CMK (cell line): ENCODE data around the gene GCNT3.

ENCODE experiments used
- DNase-seq: peaks from one replicate; pipeline ENCODE4 v3.0.0-alpha.2; 2010; ENCODE audit warnings: low read depth

GCNT3 gene, protein sequence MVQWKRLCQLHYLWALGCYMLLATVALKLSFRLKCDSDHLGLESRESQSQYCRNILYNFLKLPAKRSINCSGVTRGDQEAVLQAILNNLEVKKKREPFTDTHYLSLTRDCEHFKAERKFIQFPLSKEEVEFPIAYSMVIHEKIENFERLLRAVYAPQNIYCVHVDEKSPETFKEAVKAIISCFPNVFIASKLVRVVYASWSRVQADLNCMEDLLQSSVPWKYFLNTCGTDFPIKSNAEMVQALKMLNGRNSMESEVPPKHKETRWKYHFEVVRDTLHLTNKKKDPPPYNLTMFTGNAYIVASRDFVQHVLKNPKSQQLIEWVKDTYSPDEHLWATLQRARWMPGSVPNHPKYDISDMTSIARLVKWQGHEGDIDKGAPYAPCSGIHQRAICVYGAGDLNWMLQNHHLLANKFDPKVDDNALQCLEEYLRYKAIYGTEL

DNA sequence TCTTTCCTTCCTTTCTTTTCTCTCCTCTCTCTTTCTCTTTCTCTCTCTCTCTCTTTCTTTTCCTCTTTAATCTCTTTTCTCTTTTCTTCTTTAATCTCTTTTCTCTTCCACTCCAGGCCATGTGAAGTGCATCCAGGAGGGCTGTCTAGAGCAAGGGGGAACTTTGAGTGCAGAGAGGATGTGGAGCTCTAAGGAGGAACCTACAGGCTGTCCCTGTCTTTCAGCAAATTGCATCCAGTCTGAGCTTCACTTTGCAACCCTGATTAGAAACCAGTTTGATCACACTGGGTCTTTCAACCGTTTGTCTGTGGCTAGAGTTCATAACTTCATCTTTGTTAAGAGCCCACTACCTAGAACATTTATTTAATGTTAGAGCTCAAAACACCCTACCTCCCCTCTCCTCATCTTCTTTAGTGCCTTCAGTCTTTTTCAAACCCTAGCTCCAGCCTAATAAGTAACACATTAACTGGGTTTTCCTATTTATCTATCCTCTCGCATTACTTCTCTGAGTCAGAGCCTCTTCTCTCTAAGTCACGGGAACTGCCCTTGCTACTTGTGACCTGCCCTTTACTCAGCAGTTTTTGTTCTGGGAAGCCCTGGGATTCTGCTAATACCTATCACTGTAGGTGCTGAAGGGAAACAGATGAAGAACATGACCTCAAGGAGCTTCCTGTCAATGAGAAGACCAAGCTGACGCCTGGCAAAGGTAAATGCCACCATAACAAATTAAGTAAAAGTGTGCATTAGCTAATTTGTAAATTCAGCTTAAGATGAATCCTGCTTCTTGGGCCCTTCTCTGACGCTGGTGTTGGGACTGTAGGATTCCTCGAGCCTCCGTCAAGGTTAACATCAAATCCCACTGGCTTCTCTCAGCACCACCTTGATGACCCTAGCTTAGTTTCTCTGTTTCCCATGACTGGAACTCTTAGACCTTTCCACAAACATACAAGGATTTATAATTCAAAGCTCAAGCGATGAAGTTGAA lies at the start of gene GCNT3:
GCNT3 (plus strand) TSS at position 508 of the 985 bp plus-strand sequence. CDS start 6,456 bp downstream, outside the sequence.
- no peak for DNase-seq

DNA sequence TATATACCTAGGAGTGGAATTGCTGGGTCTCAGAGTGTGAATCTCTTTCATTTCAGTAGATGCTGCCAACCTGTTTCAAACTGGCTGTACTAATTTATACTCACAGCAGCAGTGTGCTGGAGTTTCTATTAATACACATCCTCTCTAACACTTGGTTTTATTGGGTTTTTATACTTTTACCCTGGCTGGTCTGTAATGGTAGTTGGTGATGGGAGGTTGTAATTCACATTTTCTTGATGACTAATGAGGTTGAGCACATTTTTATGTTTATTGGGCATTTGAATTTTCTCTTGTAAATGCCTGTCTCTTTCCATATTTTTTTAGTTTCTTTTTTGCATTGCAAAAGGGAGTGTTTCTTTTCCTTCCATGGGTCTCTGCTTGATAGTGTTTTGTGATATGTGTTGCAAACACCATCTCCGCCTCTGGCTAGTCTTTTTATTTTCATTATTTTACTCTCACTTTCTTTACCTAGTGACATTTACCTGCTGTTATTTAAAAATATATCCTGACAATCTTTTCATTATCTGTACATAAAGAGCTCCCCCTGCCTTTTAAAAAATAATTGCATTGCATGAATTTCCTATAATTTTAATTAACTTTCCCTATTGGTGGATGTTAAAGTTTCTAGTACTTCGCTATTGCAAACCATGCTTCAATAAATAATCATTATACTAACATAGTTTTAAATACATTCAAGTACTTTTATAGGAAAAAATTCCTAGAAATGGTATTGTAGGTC lies 49.0 kb upstream of the GCNT3 start:
- no peak for DNase-seq

DNA sequence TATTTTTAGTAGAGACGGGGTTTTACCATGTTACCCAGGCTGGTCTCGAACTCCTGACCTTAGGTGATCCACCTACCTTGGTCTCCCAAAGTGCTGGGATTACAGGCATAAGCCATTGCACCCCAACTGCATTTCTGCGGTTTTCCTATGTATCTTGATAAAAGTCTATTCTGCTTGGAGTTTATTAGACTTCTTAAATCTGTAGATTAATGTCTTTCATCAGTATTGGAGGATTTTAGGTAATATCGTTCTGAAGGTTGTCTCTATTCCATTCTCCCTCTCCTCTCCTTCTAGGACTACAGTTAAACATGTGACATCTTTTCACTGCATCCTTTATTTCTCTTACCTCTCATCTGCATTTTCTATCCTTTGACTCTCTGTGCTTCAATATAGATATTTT lies 46.3 kb upstream of the GCNT3 start:
- no peak for DNase-seq

DNA sequence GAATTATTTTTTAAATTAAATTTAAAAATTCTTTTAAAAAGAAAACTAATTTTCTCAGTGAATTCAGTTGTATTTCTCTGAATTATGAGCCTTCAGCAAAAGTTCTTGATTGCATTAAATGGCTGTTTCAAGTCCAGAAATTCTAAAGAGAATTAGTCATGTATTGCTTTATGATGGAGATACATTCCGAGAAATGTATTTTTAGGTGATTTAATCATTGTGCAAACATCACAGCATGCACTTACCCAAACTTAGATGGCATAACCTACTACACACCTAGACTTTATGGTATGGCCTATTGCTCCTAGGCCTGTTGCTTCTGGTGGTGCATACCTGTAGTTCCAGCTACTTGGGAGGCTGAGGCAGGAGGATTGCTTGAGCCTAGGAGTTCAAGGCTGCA lies 44.3 kb upstream of the GCNT3 start:
- no peak for DNase-seq

DNA sequence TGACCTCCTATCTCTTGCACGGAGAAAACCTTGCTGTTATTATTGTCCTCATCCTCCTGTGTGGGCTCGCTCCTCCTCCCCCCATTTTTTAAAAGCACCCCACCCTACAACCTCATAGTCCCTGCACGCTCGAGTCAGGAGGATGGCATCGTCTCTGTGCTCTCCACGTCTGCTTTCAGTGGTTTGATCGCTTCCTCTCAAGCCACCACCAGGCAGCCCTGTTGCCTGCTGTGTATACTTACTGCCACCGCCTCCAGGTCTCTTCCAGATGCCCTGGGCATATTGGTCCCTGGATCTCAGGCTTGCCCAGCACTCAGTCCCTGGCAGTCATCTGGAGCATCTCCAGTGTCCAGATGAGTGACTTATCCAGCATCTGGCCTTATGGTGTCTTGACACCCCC lies 42.1 kb upstream of the GCNT3 start:
- DNase-seq, result no peak

DNA sequence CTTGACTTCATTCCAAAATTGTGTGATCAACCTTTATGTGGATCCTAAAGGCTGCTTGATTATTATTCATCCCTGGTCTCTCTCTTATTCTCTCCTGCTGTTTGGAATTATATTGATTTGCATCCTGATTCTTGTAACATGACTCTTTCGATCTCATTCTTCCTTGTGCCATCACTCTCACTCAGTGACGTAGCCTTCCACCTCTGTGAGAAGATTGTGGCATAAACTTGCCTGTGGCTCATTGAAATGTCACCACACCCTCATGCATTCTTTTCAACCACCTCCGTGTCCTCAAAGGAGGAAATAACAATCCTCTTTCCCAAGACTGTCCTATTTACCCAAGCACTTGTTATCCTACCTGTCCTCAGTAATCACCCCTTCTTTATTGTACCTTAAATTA lies 41.3 kb upstream of the GCNT3 start:
- no peak for DNase-seq

DNA sequence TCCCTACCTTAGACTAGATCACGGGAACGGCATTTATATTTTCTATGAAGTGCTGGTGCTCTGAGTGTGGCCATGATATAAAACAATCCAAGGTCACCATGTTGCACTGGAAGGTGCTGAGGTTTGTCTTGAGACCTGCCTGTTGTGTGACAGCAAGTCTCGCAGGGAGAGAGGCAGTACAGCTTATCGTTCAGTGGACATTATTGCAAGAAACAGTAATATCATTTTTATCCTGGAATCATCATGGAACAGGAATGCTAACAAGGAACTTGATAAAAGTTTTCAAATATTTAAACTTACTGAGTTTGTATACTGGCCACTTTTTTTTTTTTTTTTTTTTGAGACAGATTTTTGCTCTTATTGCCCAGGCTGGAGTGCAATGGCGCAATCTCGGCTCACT lies 40.0 kb upstream of the GCNT3 start:
- no peak for DNase-seq

DNA sequence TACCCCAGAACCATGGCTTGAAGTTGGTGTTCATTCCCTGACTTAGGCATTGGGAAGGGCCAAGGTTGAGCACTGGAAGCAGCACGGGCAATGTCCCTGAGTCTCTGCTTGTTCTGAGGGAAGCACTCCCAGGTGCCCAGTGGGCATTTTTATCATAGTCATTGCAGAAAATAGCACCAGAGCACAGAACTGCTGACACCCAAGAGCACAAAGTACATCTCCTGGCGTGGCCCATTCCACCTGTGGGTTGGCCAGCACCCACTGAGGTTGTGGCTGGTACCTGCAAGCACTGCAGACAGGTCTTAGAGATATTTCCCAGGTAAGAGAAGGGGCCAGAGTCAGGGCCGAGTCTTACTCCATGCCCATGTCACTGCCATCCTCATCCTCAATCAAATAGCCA lies 28.5 kb upstream of the GCNT3 start:
- no peak for DNase-seq

DNA sequence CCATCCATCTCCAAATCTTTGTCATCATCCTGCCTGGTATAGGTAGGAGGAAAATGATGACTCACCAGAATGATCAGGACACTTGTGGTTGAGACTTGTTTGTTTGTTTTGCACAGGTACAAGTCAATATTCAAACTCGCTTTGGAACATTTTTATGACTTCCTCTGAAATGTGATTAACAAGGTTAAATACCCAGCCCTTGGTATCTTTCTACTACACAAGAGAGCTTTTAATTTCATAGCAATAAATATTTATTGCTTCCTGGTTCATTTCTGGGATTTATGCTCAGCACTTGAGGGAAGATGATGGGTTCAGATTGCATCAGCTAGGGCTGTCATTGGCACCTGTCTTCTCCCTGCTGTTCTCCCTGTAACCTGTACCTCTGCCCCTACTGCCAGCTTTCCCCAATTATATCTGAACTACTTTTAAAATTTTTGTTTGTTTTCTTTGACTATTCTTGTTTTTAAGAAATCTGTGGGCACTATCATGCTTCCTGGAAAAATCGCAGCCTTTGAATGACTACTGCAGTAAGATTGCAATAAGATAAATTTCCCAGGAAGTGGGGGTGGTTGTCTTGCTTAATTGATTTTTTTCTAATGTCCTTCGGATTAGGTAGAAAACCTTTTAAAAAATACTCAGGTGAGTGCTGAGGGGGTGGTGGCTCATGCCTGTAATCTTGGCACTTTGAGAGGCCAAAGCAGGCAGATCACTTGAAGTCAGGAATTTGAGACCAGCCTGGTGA lies 24.3 kb upstream of the GCNT3 start:
- no peak for DNase-seq

DNA sequence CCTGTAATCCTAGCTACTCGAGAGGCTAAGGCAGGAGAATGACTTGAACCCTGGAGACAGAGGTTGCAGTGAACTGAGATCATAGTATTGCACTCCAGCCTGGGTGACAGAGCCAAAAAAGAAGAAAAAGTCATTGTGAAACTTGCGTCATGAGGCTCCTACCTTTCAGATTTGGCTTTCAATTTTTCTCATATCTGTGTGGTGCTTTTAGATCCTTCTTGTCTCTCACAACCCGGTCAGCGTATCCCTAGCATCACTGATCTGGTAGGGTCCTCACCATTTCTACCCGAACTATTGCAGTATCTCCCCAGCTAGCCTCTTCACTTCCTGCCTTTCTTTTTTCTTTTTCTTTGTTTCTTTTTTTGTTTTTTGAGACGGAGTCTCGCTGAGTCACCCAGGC lies 21.6 kb upstream of the GCNT3 start:
- DNase-seq, result no peak

DNA sequence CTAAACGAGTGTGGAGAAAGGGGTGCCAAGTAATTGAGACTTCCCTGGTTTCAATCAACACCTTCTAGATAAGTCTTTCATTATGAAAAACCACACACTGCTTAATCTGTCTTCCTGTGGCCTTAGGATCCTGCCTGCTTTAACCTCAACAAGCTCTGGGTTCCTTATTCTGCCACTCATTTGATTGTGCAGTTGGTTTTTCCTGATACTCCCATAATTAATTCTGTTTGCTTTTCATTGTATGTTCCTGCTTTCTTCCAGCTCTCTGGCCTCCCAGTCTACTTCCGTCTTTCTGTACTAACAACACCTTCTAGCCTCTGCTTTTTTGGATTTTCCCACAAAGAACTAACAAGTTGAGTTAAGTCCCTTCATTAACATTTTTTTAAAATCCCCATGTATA lies 20.2 kb upstream of the GCNT3 start:
- DNase-seq, result no peak

DNA sequence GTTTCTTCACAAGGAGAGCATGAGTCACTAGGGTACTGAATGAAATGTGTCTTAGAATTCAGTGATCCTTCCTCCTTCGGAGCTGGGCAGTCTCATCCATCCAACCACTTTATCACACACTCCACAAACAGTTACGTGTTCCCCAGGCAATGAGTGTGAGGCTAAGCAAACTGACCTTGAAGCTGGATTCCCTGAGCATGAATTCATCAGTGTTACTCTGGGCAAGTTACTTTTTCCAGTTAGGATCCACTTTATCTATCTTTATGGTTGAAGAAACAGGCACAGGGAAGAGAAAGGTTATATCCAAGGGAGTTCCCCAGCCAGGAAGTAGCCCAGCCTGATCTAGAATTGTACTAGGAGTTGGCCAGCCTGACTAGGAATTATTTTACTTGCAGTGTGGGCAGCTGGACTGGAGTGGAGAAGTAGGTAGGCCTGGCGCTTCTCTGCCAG lies 17.1 kb upstream of the GCNT3 start:
- DNase-seq, result no peak

DNA sequence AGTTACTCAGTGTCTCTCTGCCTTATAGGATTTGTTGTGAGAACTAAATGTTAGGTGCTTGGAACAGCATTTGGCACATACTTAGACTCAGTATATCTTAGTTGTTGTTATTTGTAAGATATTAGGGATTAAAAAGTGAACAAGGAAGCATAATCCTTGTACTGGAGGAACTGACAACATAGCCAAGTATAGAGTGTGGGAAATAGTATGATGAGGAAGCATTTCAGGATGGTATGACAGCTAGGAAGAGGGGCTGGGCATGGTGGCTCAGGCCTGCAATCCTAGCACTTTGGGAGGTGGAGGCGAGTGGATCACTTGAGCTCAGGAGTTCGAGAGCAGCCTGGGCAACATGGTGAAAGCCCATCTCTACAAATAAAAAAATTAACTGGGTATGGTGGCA lies 16.6 kb upstream of the GCNT3 start:
- no peak for DNase-seq

DNA sequence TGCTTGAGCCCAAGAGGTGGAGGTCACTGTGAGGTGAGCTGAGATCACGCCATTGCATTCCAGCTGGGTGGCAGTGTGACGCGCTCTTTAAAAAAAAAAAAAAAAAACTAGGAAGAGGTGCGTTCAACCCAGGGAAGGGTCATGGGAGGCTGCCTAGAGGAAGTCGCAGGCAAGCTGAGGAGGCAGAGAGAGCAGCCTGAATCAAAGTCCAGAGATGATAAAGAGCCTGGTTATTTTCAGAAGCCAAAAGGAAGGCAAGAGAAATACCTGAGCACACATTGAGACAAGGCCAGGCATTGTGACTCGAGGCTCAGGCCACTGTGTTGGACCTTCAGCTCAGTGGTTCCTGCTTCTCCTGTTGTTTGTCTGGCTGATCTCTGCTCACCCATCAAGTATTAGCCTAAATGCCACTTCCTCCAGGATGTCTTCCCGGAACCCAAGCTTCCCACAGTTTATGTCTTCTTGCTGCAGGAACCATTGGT lies 16.1 kb upstream of the GCNT3 start:
- no peak for DNase-seq

DNA sequence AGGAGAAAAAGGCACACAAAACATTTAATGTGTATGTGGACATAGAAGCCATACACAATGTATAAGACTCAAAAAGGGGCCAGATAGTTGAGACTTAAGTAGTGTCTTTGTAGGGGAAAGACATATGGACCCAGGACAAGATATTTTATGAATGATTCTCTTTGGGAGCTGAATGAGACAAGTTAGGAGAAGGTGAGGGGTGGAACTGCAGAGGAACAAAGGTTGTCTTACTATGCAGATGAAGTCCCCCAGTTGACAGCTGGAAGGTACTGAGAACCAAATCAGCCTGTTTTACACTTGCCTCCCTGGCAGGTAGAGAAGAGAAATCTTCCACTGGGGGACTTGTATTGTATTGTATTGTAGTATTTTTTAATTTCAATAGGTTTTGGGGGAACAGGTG lies 14.9 kb upstream of the GCNT3 start:
- DNase-seq, result no peak

DNA sequence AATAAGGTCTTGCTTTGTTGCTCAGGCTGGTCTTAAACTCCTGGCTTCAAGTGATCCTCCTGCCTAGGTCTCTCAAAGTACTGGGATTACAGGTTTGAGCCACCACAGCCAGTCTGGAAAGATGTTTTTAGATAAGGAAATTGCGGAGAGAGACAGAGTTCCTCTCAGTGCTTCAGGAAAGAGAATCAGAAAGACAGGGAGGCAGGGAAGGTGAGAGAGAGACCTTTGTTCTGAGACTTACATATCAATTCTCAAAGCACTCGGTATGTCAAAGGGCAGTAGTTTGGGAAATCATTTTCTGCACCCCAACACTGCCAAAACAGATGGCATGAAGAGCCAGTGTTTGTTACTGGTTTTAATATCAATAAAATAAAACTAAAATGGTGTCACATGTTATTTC lies 13.1 kb upstream of the GCNT3 start:
- DNase-seq, result no peak

DNA sequence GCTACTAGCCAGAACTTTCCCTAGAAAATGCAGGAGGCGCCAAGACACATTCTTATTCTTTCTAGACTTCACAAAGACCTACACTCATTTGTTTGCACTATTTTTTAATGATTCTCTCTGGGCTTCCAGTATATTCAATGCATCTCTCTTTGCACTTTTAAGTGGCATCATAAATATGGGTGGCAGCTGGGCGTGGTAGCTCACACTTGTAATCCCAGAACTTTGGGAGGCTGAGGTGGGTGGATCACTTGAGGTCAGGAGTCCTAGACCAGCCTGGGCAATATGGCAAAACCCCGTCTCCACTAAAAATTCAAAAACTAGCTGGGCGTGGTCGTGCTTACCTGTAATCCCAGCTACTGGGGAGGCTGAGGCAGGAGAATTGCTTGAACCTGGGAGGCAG lies 5.6 kb upstream of the GCNT3 start:
- no peak for DNase-seq

DNA sequence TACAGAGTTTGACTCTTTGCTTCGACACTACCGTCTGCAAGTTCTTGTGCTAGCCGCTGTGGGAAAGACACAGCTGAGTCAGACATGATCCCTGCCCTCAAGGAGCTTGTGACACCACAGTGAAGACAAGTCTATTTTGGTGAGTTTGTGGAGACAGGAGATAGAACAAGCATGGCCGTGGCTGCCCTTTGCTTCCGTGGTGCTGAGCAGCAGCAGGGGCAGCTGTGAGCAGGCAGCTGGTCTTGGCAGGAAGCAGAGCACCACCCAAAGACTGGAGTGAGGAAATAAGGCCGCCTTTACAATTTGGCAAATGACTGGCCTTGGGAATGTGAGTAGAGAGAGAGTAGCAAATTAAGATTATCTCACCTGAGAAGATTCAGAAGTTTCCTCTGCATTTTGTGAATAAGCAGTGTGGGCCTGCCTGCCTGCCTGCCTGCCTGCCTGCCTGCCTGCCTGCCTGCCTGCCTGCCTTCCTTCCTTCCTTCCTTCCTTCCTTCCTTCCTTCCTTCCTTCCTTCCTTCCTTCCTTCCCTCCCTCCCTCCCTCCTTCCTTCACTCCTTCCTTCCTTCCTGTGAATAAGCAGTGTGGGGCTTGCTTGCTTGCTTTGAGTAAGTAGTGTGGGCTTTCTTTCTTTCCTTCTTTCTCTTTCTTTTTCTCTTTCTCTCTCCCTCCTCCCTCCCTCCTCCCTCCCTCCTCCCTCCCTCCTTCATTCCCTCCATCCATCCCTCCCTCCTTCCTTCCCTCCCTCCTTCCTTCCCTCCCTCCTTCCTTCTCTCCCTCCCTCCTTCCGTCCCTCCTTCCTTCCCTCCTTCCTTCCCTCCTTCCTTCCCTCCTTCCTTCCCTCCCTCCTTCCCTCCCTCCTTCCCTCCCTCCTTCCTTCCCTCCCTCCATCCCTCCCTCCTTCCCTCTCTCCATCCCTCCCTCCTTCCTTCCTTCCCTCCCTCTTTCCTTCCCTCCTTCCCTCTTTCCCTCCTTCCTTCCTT lies 1.6 kb upstream of the GCNT3 start:
- no peak for DNase-seq

DNA sequence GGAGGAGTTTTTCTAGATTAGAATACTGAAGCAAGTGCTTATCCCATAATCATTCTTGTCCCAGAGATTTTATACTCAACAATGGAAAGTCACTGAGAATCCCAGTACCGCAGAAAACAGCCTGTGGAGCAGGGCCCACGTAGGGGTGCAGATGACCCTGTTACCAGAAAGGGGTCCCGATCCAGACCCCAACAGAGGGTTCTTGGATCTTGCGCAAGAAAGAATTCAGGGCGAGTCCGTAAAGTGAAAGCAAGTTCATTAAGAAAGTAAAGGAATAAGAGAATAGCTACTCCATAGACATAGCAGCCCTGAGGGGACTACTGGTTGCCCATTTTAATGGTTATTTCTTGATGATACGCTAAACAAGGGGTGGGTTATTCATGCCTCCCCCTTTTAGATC lies 2.6 kb downstream of the GCNT3 start:
- no peak for DNase-seq

DNA sequence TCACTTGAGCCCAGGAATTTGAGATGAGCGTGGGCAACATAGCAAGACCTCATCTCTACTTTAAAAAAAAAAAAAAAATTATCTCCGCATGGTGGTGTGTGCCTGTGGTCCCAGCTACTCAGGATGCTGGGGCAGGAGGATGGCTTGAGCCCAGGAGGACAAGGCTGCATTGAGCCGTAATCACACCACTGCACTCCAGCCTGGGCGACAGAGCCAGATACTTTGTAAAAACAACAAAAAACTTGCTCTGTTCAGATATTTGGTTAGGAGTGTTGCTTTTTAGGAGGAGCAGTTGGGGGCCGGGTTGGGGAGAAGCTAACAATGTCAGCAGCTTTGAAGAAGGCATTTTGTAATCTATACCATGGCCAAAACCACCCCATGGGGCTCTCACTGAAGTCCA lies 4.1 kb downstream of the GCNT3 start:
- DNase-seq, result no peak
